NB4 (cell line): Measurements from ENCODE around the gene SLFNL1.

Source experiments
- DNase-seq: peaks from one replicate; pipeline ENCODE4 v3.0.0; 2010; ENCODE audit warnings: low read depth
- H3K4me3 ChIP-seq: one replicate; pipeline ENCODE4 v1.5.1; 2011; ENCODE audit warnings: mild to moderate bottlenecking, low read depth, low read length, moderate library complexity
- MAX ChIP-seq: IDR thresholded peaks from 2 replicates; pipeline ENCODE4 v1.6.1; 2011; ENCODE audit warnings: low read depth, low read length
- MYC ChIP-seq: IDR thresholded peaks from 2 replicates; pipeline ENCODE4 v1.6.1; 2011; ENCODE audit warnings: low read depth, low read length
- POLR2A ChIP-seq: IDR thresholded peaks from 2 replicates; pipeline ENCODE4 v1.6.1; 2011; ENCODE audit warnings: mild to moderate bottlenecking; ENCODE audit not compliant: insufficient read length; ENCODE audit errors: extremely low read depth
- TF ChIP-seq, protein P1 (sequence below): IDR thresholded peaks from one replicate; pipeline ENCODE4 v1.5.1; 2012; ENCODE audit warnings: low read depth, low read length

Gene SLFNL1

GRCh38 chr1:41003640-41004220, 17.8 kb downstream of the SLFNL1 start:
- H3K4me3 ChIP-seq: no peak overlapping the region
- TF ChIP-seq POLR2A (no peak), MYC (peak; percentile 95), MAX (peak; percentile 97)
- TF ChIP-seq, protein P1, sequence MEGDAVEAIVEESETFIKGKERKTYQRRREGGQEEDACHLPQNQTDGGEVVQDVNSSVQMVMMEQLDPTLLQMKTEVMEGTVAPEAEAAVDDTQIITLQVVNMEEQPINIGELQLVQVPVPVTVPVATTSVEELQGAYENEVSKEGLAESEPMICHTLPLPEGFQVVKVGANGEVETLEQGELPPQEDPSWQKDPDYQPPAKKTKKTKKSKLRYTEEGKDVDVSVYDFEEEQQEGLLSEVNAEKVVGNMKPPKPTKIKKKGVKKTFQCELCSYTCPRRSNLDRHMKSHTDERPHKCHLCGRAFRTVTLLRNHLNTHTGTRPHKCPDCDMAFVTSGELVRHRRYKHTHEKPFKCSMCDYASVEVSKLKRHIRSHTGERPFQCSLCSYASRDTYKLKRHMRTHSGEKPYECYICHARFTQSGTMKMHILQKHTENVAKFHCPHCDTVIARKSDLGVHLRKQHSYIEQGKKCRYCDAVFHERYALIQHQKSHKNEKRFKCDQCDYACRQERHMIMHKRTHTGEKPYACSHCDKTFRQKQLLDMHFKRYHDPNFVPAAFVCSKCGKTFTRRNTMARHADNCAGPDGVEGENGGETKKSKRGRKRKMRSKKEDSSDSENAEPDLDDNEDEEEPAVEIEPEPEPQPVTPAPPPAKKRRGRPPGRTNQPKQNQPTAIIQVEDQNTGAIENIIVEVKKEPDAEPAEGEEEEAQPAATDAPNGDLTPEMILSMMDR: peak; percentile 3
- DNase-seq: peak; percentile 87

GRCh38 chr1:41003127-41003639, 18.3 kb downstream of the SLFNL1 start:
- H3K4me3 ChIP-seq: no peak overlapping the region
- DNase-seq: no peak
- TF ChIP-seq MAX (no peak), MYC (no peak), POLR2A (no peak)

DNA sequence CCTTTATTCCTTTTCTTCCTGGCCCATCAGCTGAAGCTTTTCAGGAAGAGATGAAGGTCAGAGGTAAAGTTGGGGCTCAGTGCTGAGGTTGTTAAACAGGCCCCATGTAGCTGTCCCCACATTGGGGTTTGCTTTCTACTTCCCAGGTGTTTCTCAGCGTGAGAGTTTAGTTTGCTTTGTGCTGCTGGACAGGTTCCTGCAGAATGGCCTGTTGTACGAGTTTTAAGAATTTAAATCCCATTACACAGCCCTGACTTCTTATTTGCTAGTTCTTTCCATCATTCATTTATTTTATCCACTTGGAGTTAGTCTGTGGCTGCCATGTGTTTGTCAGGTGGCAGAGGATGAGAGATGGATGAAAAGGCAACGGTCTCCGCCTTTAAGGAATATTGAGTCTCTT, 22.9 kb downstream of the SLFNL1 start:
- no peak overlapping the region for H3K4me3 ChIP-seq
- TF ChIP-seq, protein P1: no peak
- TF ChIP-seq MYC: no peak
- no peak for TF ChIP-seq POLR2A
- no peak for TF ChIP-seq MAX
- DNase-seq: no peak

GRCh38 chr1:40997096-40997495, 24.4 kb downstream of the SLFNL1 start:
- no peak for DNase-seq
- H3K4me3 ChIP-seq: no peak overlapping the region
- no peak for TF ChIP-seq MYC
- TF ChIP-seq MAX: no peak
- TF ChIP-seq POLR2A: no peak
- TF ChIP-seq, protein P1: no peak

DNA sequence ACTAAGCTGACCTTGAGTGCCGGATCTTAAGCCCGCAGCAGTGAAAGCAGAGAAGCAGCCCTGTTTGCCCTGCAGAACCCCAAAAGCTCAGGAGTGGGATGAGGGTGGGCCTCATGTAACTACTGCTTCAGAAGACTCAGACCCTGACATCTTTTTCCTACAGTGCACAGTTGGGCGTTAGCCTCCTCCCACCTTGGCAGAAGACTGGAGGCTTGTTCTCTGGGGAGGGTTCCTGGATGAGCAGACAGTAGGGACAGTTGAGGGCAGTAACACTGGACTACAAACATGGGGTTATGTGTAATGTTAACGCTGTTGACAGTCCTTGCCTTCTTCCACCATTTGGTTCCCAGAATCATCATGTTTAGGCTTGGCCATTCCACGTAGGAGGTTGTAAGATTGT, 32.5 kb downstream of the SLFNL1 start:
- TF ChIP-seq, protein P1: no peak
- TF ChIP-seq MAX (no peak), POLR2A (no peak), MYC (no peak)
- DNase-seq: no peak
- H3K4me3 ChIP-seq: no peak overlapping the region

DNA sequence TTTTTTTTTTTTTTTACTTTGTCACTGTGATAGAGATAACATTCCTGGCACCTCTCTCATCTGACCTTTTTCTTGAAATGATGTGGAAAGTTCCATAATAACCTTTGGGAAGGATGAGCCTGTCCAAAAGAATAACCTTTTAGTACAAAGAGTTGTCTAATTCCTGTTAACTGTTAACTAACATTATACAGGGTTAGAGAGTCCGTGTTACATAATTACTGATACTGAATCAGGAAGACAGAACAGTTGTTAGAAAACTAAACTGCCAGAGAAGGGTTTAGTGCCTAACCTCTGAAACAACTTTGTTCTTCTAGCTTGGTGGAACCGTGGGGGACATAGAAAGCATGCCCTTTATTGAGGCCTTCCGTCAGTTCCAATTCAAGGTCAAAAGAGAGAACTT, 33.2 kb downstream of the SLFNL1 start:
- no peak overlapping the region for H3K4me3 ChIP-seq
- no peak for DNase-seq
- TF ChIP-seq, protein P1: no peak
- no peak for TF ChIP-seq MAX
- TF ChIP-seq MYC: no peak
- TF ChIP-seq POLR2A: no peak
